Smooth muscle cell (in vitro differentiated cells): ENCODE data around the gene WDFY4. TPM values are rescaled to one million over a fixed set of nuclear protein-coding genes. Genes with fewer than 3 reads are reported as not detected.
A peak's percentile ranks its signal among the peaks of the same experiment; 100 is the strongest.

Source experiments
- DNase-seq: peaks from one replicate; lab custom pipeline; 2025; ENCODE audit not compliant: unreplicated experiment; lab: John Stamatoyannopoulos, UW
- H2AFZ ChIP-seq: fragments of 200-600 bp; sonication (generic); 2 replicates; pipeline ENCODE4 v1.6.0; 2016; ENCODE audit warnings: antibody characterized with exemption, low read depth, mild to moderate bottlenecking
- H3F3A ChIP-seq: fragments of 200-600 bp; sonication (generic); 2 replicates; pipeline ENCODE4 v1.6.0; 2017; ENCODE audit warnings: antibody characterized with exemption, low read depth
- H3K27ac ChIP-seq: fragments of 200-600 bp; sonication (generic); 2 replicates; pipeline ENCODE4 v1.5.1; 2016; ENCODE audit warnings: low read depth, mild to moderate bottlenecking
- H3K27me3 ChIP-seq: fragments of 200-600 bp; sonication (generic); 2 replicates; pipeline ENCODE4 v1.6.1; 2016; ENCODE audit warnings: low read depth, mild to moderate bottlenecking
- H3K36me3 ChIP-seq: fragments of 200-600 bp; sonication (generic); 2 replicates; pipeline ENCODE4 v1.5.1; 2016; ENCODE audit warnings: low read depth
- H3K4me1 ChIP-seq: fragments of 200-600 bp; sonication (generic); 2 replicates; pipeline ENCODE4 v1.5.1; 2016; ENCODE audit warnings: low read depth
- H3K4me2 ChIP-seq: fragments of 200-600 bp; sonication (generic); 2 replicates; pipeline ENCODE4 v1.6.0; 2016; ENCODE audit warnings: mild to moderate bottlenecking
- H3K4me3 ChIP-seq: fragments of 200-600 bp; sonication (generic); 2 replicates; pipeline ENCODE4 v1.5.1; 2016; ENCODE audit warnings: mild to moderate bottlenecking
- H3K79me2 ChIP-seq: fragments of 200-600 bp; sonication (generic); 2 replicates; pipeline ENCODE4 v1.6.0; 2016; ENCODE audit warnings: low read depth, mild to moderate bottlenecking
- H3K9ac ChIP-seq: fragments of 200-600 bp; sonication (generic); 2 replicates; pipeline ENCODE4 v1.6.0; 2016; ENCODE audit warnings: low read depth
- H3K9me3 ChIP-seq: fragments of 200-600 bp; sonication (generic); replicated peaks from 2 replicates; pipeline ENCODE4 v1.5.1; 2016; ENCODE audit warnings: low read depth
- H4K20me1 ChIP-seq: fragments of 200-600 bp; sonication (generic); 2 replicates; pipeline ENCODE4 v1.6.0; 2016; ENCODE audit warnings: low read depth
- WGBS: methylation state at CpG from one replicate; pipeline ENCODE4 v1.1.7; 2016; ENCODE audit warnings: low lambda C conversion rate; 5-methylcytosine and 5-hydroxymethylcytosine counted together
- polyA plus RNA-seq: library from polyadenylated mRNA; unstranded; fragments of >200 nt; fragmentation: Nextera tagmentation; extraction: Ambion mirVana; gene quantifications from 2 replicates; pipeline ENCODE4 v1.2.1, GENCODE V29; 2016
- total RNA-seq: library from RNA; depleted of rRNA; stranded (reverse); fragments of >200 nt; gene quantifications from 2 replicates; pipeline ENCODE4 v1.2.3, GENCODE V29; 2014
- TF ChIP-seq, protein P1 (sequence below): fragments of 200-600 bp; sonication (generic); IDR thresholded peaks from 2 replicates; pipeline ENCODE4 v1.5.1; 2017; ENCODE audit warnings: borderline replicate concordance, mild to moderate bottlenecking, antibody characterized with exemption; ENCODE audit not compliant: insufficient read depth, poor library complexity, severe bottlenecking

The WDFY4 gene
- total and polyA plus RNA-seq, 2 experiments from 2014 or later = not detected

DNA sequence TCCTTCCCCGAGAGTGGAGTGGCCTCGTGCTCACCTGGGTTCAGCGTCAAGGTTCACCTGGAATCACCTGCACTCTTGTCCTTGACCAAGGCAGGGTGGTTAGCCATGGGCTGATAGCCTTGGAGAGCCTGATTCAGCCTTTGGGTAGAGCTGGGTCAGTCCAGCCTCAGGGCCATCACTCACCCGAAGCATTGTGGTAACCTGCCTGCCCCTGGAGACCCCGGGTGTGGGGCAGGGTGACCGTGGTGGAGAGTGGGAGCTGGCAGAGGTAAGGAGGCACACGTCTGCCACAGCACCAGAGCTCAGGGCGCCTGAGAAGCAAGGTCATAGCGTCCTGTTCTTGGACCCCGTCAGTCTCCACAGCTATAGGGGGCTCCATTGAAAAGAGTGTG is 27.8 kb upstream of the WDFY4 start:
- Histone ChIP-seq H3F3A (no peaks in the 10 kb centered on the region), H3K9me3 (no peaks in the 10 kb centered on the region), H3K4me2 (peak overlapping the region; percentile 89), H3K4me1 (no peaks in the 10 kb centered on the region), H4K20me1 (no peaks in the 10 kb centered on the region), H2AFZ (peak overlapping the region; percentile 85), H3K79me2 (no peaks in the 10 kb centered on the region), H3K27ac (no peak overlapping the region), H3K4me3 (peak overlapping the region; percentile 49), H3K36me3 (no peaks in the 10 kb centered on the region), H3K9ac (no peak overlapping the region), H3K27me3 (peaks cover 41% of the 10 kb centered on the region)
- DNase-seq = no peak
- TF ChIP-seq, protein P1, sequence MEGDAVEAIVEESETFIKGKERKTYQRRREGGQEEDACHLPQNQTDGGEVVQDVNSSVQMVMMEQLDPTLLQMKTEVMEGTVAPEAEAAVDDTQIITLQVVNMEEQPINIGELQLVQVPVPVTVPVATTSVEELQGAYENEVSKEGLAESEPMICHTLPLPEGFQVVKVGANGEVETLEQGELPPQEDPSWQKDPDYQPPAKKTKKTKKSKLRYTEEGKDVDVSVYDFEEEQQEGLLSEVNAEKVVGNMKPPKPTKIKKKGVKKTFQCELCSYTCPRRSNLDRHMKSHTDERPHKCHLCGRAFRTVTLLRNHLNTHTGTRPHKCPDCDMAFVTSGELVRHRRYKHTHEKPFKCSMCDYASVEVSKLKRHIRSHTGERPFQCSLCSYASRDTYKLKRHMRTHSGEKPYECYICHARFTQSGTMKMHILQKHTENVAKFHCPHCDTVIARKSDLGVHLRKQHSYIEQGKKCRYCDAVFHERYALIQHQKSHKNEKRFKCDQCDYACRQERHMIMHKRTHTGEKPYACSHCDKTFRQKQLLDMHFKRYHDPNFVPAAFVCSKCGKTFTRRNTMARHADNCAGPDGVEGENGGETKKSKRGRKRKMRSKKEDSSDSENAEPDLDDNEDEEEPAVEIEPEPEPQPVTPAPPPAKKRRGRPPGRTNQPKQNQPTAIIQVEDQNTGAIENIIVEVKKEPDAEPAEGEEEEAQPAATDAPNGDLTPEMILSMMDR = no peak
- 75% methylated on average over 10 of the region's 10 CpGs for WGBS

DNA sequence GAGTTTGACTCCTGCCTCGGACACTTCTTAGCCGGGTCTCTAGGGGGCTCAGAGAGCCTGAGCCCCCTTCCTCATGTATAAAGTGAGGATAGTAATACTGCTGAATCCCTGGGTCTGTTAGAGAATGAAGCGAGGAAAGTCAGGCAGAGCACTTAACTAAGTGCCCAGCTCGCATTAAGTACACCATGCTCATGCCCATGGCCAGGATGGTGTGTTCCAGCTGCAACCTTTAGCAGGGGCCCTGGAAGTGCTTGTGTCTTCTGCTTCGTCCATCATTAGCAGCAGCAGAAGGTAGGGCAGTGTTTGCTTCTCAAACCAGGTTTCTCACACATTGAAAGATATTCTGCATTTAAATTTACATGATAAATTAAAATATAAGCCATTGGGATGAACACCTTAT is 27.3 kb upstream of the WDFY4 start:
- H3K9ac ChIP-seq = no peak overlapping the region
- no peaks in the 10 kb centered on the region for H3K36me3 ChIP-seq
- H3K27ac ChIP-seq = no peak overlapping the region
- peaks cover 36% of the 10 kb centered on the region for H3K27me3 ChIP-seq
- WGBS = 65% methylated on average over 4 of the region's 5 CpGs
- H3K9me3 ChIP-seq = no peaks in the 10 kb centered on the region
- H3K4me3 ChIP-seq = no peak overlapping the region
- H2AFZ ChIP-seq = no peak overlapping the region
- TF ChIP-seq, protein P1 = no peak
- H3F3A ChIP-seq = no peaks in the 10 kb centered on the region
- H3K4me1 ChIP-seq = no peaks in the 10 kb centered on the region
- no peaks in the 10 kb centered on the region for H4K20me1 ChIP-seq
- H3K4me2 ChIP-seq = no peak overlapping the region
- no peaks in the 10 kb centered on the region for H3K79me2 ChIP-seq
- no peak for DNase-seq

DNA sequence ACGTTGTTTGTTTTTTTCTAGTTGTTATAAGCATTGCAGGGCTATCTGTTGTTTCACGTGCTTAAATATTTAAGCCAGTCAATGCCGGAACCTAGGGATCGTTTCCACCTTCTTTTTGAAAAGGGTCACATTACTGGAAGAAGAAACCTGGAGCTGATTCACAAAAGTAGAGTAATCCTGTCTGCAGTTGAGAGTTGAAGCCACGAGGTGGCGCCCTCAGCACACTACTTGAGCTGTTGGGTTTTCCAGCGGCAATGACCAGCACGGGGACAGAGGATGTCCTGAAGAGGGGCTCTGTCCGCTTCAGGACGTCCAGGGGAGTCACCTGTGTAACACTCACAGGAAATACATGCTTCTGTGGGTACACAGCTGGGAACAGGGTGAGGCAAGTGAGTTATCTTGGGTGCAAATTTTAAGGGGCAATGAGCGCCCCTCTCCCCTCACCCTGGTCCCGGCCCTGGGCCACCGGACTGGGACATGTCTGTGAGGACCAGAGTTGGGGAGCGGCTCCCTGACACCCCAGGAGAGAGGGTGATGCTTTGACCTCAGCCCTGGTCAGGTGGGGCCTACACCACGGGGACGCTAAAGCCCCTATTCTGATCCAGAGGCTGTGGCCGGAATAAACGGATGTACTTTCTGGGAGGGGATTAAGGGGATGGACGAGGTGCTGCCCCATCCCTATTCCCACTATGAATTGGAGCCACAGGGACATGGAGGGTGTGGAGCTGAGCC is 26.3 kb upstream of the WDFY4 start:
- DNase-seq = peak; percentile 26
- no peaks in the 10 kb centered on the region for H3K9me3 ChIP-seq
- no peak overlapping the region for H3K4me3 ChIP-seq
- no peak overlapping the region for H3K9ac ChIP-seq
- 43% methylated on average over 19 of the region's 19 CpGs for WGBS
- no peak overlapping the region for H2AFZ ChIP-seq
- H3F3A ChIP-seq = no peaks in the 10 kb centered on the region
- H3K4me2 ChIP-seq = no peak overlapping the region
- H3K79me2 ChIP-seq = no peaks in the 10 kb centered on the region
- H3K27me3 ChIP-seq = peaks cover 28% of the 10 kb centered on the region
- no peaks in the 10 kb centered on the region for H3K36me3 ChIP-seq
- H4K20me1 ChIP-seq = no peaks in the 10 kb centered on the region
- no peak overlapping the region for H3K27ac ChIP-seq
- no peaks in the 10 kb centered on the region for H3K4me1 ChIP-seq
- TF ChIP-seq, protein P1 = peak; percentile 89

DNA sequence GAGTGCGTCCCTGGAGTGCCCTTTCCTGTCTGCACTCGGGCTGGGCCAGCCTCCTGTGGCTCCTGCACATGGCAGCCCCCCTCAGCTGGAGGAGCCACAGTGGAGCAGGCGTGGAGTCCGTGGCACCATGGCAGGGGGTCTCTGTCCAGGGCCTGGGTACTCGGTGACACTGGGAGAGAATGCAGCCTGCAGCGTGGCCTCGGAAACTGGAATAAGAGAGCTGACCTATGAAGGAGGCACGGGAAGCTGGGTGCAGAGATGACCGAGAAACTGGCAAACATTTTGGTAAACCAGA is 25.8 kb upstream of the WDFY4 start:
- no peak overlapping the region for H3K27ac ChIP-seq
- DNase-seq = no peak
- TF ChIP-seq, protein P1 = no peak
- H3K4me3 ChIP-seq = no peak overlapping the region
- no peak overlapping the region for H2AFZ ChIP-seq
- no peak overlapping the region for H3K4me2 ChIP-seq
- no peaks in the 10 kb centered on the region for H3F3A ChIP-seq
- no peaks in the 10 kb centered on the region for H3K36me3 ChIP-seq
- no peaks in the 10 kb centered on the region for H3K4me1 ChIP-seq
- no peak overlapping the region for H3K9ac ChIP-seq
- H3K9me3 ChIP-seq = no peaks in the 10 kb centered on the region
- no peaks in the 10 kb centered on the region for H3K79me2 ChIP-seq
- 78% methylated on average over 9 of the region's 9 CpGs for WGBS
- H4K20me1 ChIP-seq = no peaks in the 10 kb centered on the region
- H3K27me3 ChIP-seq = peaks cover 23% of the 10 kb centered on the region
